GM21381 (cell line): ENCODE results near the gene PLEKHS1.

Experiments used
- ATAC-seq: cut with Tn5 transposase; IDR thresholded peaks from one replicate; pipeline ENCODE4 v1.9.1; 2021; ENCODE audit warnings: mild to moderate bottlenecking, moderate library complexity; ENCODE audit not compliant: unreplicated experiment

The PLEKHS1 gene

GRCh38 chr10:113751181-113751732 lies at the start of gene PLEKHS1:
Gene PLEKHS1, plus strand, starts transcription at chr10:113751682. Its CDS starts 3,596 bp downstream, at chr10:113755278.
- no peak for ATAC-seq

- no peak for ATAC-seq
Measured at GRCh38 chr10:113704637-113705343, 46.7 kb upstream of the PLEKHS1 start.

GRCh38 chr10:113705344-113705652 lies 46.2 kb upstream of the PLEKHS1 start:
- ATAC-seq: no peak

GRCh38 chr10:113706623-113707022 lies 44.9 kb upstream of the PLEKHS1 start:
- ATAC-seq: no peak

GRCh38 chr10:113708640-113709039 lies 42.8 kb upstream of the PLEKHS1 start:
- no peak for ATAC-seq

- ATAC-seq: no peak
Measured at GRCh38 chr10:113709221-113709838, 42.2 kb upstream of the PLEKHS1 start.

- no peak for ATAC-seq
Measured at GRCh38 chr10:113711142-113711541, 40.3 kb upstream of the PLEKHS1 start.

- ATAC-seq: no peak
Measured at GRCh38 chr10:113712024-113712423, 39.5 kb upstream of the PLEKHS1 start.

GRCh38 chr10:113712755-113713639 lies 38.5 kb upstream of the PLEKHS1 start:
- no peak for ATAC-seq

GRCh38 chr10:113713640-113713982 lies 37.9 kb upstream of the PLEKHS1 start:
- no peak for ATAC-seq

GRCh38 chr10:113716109-113716910 lies 35.2 kb upstream of the PLEKHS1 start:
- no peak for ATAC-seq

GRCh38 chr10:113718969-113719822 lies 32.3 kb upstream of the PLEKHS1 start:
- ATAC-seq: no peak

GRCh38 chr10:113720386-113720785 lies 31.1 kb upstream of the PLEKHS1 start:
- ATAC-seq: no peak

GRCh38 chr10:113732160-113732881 lies 19.2 kb upstream of the PLEKHS1 start:
- ATAC-seq: no peak

- no peak for ATAC-seq
Measured at GRCh38 chr10:113732966-113733365, 18.5 kb upstream of the PLEKHS1 start.

GRCh38 chr10:113733635-113734034 lies 17.8 kb upstream of the PLEKHS1 start:
- ATAC-seq: no peak

- ATAC-seq: peak; percentile 59
Measured at GRCh38 chr10:113735913-113736312, 15.6 kb upstream of the PLEKHS1 start.

GRCh38 chr10:113736576-113736975 lies 14.9 kb upstream of the PLEKHS1 start:
- no peak for ATAC-seq

- ATAC-seq: no peak
Measured at GRCh38 chr10:113739031-113739430, 12.5 kb upstream of the PLEKHS1 start.
